GM21825 (cell line): ENCODE data around the gene P2RX5.

ENCODE experiments used
- ATAC-seq: cut with Tn5 transposase; IDR thresholded peaks from one replicate; pipeline ENCODE4 v1.9.1; 2021; ENCODE audit warnings: mild to moderate bottlenecking, moderate library complexity; ENCODE audit not compliant: unreplicated experiment

P2RX5 gene

DNA sequence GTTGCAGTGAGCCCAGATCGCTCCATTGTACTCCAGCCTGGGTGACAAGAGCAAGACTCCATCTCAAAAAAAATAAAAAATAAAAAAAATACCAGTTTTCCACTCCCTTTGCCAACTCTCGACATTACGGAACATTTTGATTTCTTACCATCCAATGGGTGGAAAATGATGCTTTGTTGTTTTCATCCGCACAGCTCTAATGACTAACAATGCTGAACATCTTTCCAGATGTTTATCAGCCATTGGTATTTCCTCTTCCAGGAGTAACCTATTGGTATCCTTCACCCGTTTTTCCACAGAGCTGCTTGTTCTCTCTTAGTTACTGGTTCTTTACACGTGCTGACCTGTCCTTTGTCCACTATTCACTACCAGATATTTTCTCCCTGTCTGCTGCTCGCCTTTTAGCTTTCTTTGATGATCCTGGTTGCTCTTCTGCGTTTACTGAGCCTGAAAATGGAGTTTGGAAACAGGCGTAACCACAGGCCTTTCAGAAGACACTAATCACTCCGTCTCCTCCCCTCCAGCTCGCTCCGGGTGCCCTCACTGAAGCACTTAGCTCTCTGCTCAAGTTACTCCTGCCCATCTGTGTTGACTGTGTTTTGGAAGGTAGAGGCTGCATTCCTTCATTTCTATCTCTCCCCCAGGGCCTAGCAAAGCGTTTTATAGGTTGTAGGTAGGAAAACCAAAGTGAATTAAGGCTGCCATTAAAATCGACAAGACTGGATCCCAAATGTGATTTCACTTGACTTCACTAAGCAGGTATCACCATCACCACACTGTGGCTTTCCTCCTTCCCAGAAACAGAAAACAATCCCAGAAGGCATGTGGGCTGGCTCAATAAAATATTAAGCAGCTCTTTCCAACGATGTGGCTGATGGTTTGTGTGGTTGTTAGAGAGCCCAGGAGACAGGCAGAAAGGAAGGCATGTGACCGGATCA is 68.9 kb downstream of the P2RX5 start:
- no peak for ATAC-seq
